Measurements from ENCODE around the gene PCNX3. TPM values are rescaled to one million over a fixed set of nuclear protein-coding genes. Genes with fewer than 3 reads are reported as not detected.

PCNX3 gene
- total RNA-seq, 1 donor from 2014 or later, result 45.6 TPM

- no peaks in the 10 kb centered on the region for H3K9me3 Mint-ChIP-seq (ENCODE audit: unreplicated experiment)
- Histone ChIP-seq H3K4me2 (ENCODE audit: low read length) (no peak overlapping the region), H3K36me3 (ENCODE audit: insufficient read depth, low read length) (peaks cover 22% of the 10 kb centered on the region), H3K9me3 (ENCODE audit: insufficient read depth, low read depth, low read length) (no peaks in the 10 kb centered on the region), H4K20me1 (ENCODE audit: insufficient read depth, low read length) (peaks cover 43% of the 10 kb centered on the region), H2AFZ (ENCODE audit: low read depth, low read length) (no peak overlapping the region), H3K27me3 (ENCODE audit: insufficient read depth, low read length) (no peaks in the 10 kb centered on the region), H3K27ac (ENCODE audit: low read depth, low read length) (no peak overlapping the region), H3K4me3 (ENCODE audit: insufficient read depth, low read depth, low read length) (no peak overlapping the region), H3K4me1 (ENCODE audit: insufficient read depth, low read length) (no peaks in the 10 kb centered on the region), H3K79me2 (ENCODE audit: insufficient read depth, low read length) (peaks cover 3% of the 10 kb centered on the region), H3K9ac (ENCODE audit: low read length) (no peak overlapping the region)
- no peak for FAIRE-seq
- H3K4me3 Mint-ChIP-seq (ENCODE audit: unreplicated experiment), result no peak overlapping the region
- TF ChIP-seq EZH2 (IDR thresholded peaks at IDR 0.05; ENCODE audit: insufficient read depth, low read length) (no peak), CTCF (IDR thresholded peaks at IDR 0.05; ENCODE audit: insufficient read depth, low read depth, low read length) (no peak)
- H3K27me3 Mint-ChIP-seq (ENCODE audit: low read depth, unreplicated experiment), result no peaks in the 10 kb centered on the region
- no peak for DNase-seq (ENCODE audit: low read depth)
- H3K4me1 Mint-ChIP-seq (ENCODE audit: low read depth, unreplicated experiment), result no peaks in the 10 kb centered on the region
- H3K27ac Mint-ChIP-seq (ENCODE audit: unreplicated experiment), result no peak overlapping the region
- peaks cover 5% of the 10 kb centered on the region for H3K36me3 Mint-ChIP-seq (ENCODE audit: low read depth, unreplicated experiment)
These were observed 14.6 kb downstream of the PCNX3 start for GRCh38 chr11:65630215-65630614.

DNA sequence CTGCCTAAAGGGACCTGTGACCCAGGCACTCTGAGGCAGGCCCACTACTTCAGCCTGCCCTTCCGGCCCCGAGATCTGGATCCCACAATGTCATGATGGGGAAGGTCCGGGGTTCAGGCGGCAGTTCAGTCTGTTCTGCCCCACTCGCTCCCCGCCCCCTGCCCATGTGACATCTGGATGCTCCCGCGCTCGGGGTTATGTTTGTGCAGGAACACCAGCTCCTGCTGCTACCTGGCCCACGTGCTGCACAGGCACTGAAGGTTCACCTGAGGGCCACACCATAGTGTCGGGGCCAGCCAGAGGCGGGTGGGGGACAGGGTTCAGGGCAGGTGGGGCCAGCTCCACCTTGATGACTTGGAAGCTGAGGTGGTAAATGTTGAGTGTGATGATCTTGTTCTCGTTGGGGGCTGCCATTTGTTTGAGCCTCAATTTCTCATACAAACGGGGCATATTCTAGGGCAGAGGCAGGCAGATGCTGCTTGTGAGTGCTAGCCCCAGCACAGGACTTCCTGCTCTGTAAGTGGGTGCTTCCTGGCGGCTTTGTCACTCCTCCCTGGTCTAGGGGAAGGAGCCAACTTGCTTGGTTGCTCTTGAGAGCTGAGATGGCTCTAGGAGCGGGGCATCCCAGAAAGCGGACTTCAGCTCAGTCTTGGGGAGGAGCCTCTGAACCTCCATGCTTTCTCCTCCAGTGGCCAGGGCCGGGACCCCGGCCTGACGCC, 18.0 kb downstream of the PCNX3 start:
- no peaks in the 10 kb centered on the region for H3K27me3 Mint-ChIP-seq (ENCODE audit: low read depth, unreplicated experiment)
- Histone ChIP-seq H4K20me1 (ENCODE audit: insufficient read depth, low read length) (peaks cover 35% of the 10 kb centered on the region), H3K27ac (ENCODE audit: low read depth, low read length) (no peak overlapping the region), H3K9ac (ENCODE audit: low read length) (no peak overlapping the region), H3K36me3 (ENCODE audit: insufficient read depth, low read length) (peaks cover 21% of the 10 kb centered on the region), H3K9me3 (ENCODE audit: insufficient read depth, low read depth, low read length) (no peaks in the 10 kb centered on the region), H3K4me3 (ENCODE audit: insufficient read depth, low read depth, low read length) (no peak overlapping the region), H2AFZ (ENCODE audit: low read depth, low read length) (no peak overlapping the region), H3K79me2 (ENCODE audit: insufficient read depth, low read length) (peaks cover 8% of the 10 kb centered on the region), H3K4me1 (ENCODE audit: insufficient read depth, low read length) (peaks cover 14% of the 10 kb centered on the region), H3K4me2 (ENCODE audit: low read length) (no peak overlapping the region), H3K27me3 (ENCODE audit: insufficient read depth, low read length) (no peaks in the 10 kb centered on the region)
- H3K4me1 Mint-ChIP-seq (ENCODE audit: low read depth, unreplicated experiment), result peaks cover 4% of the 10 kb centered on the region
- no peak for FAIRE-seq
- no peak for TF ChIP-seq CTCF (IDR thresholded peaks at IDR 0.05; ENCODE audit: insufficient read depth, low read depth, low read length)
- TF ChIP-seq EZH2 (IDR thresholded peaks at IDR 0.05; ENCODE audit: insufficient read depth, low read length), result no peak
- no peak overlapping the region for H3K27ac Mint-ChIP-seq (ENCODE audit: unreplicated experiment)
- no peak for DNase-seq (ENCODE audit: low read depth)
- no peaks in the 10 kb centered on the region for H3K9me3 Mint-ChIP-seq (ENCODE audit: unreplicated experiment)
- H3K36me3 Mint-ChIP-seq (ENCODE audit: low read depth, unreplicated experiment), result peaks cover 3% of the 10 kb centered on the region
- no peak overlapping the region for H3K4me3 Mint-ChIP-seq (ENCODE audit: unreplicated experiment)

GRCh38 chr11:65634109-65634436, 18.5 kb downstream of the PCNX3 start:
- peaks cover 21% of the 10 kb centered on the region for H3K36me3 ChIP-seq (ENCODE audit: insufficient read depth, low read length)
- Mint-ChIP-seq H3K4me1 (ENCODE audit: low read depth, unreplicated experiment) (peaks cover 4% of the 10 kb centered on the region), H3K36me3 (ENCODE audit: low read depth, unreplicated experiment) (peaks cover 3% of the 10 kb centered on the region)

More at GRCh38 chr11:65634109-65634436, 18.5 kb downstream of the PCNX3 start:
- H3K79me2 ChIP-seq (ENCODE audit: insufficient read depth, low read length), result peaks cover 11% of the 10 kb centered on the region
- H3K9ac ChIP-seq (ENCODE audit: low read length), result no peak overlapping the region
- H3K4me1 ChIP-seq (ENCODE audit: insufficient read depth, low read length), result peaks cover 17% of the 10 kb centered on the region
- H3K9me3 ChIP-seq (ENCODE audit: insufficient read depth, low read depth, low read length), result no peaks in the 10 kb centered on the region
- TF ChIP-seq CTCF (IDR thresholded peaks at IDR 0.05; ENCODE audit: insufficient read depth, low read depth, low read length) (no peak), EZH2 (IDR thresholded peaks at IDR 0.05; ENCODE audit: insufficient read depth, low read length) (no peak)
- FAIRE-seq (no peak), DNase-seq (ENCODE audit: low read depth) (no peak)
- H3K27me3 Mint-ChIP-seq (ENCODE audit: low read depth, unreplicated experiment), result no peaks in the 10 kb centered on the region
- H3K4me3 Mint-ChIP-seq (ENCODE audit: unreplicated experiment), result no peak overlapping the region
- no peak overlapping the region for H3K4me2 ChIP-seq (ENCODE audit: low read length)
- no peak overlapping the region for H3K27ac ChIP-seq (ENCODE audit: low read depth, low read length)
- H4K20me1 ChIP-seq (ENCODE audit: insufficient read depth, low read length), result peaks cover 38% of the 10 kb centered on the region
- H2AFZ ChIP-seq (ENCODE audit: low read depth, low read length), result no peak overlapping the region
- no peak overlapping the region for H3K27ac Mint-ChIP-seq (ENCODE audit: unreplicated experiment)
- no peaks in the 10 kb centered on the region for H3K27me3 ChIP-seq (ENCODE audit: insufficient read depth, low read length)
- H3K9me3 Mint-ChIP-seq (ENCODE audit: unreplicated experiment), result no peaks in the 10 kb centered on the region
- H3K4me3 ChIP-seq (ENCODE audit: insufficient read depth, low read depth, low read length), result no peak overlapping the region
